Measurements from ENCODE around the gene SENP8.
"Not testable (repeated sequence)": the region's sequence is repeated elsewhere in the genome, so short reads cannot be mapped to it uniquely, and the experiment has no call there.

Gene SENP8

DNA sequence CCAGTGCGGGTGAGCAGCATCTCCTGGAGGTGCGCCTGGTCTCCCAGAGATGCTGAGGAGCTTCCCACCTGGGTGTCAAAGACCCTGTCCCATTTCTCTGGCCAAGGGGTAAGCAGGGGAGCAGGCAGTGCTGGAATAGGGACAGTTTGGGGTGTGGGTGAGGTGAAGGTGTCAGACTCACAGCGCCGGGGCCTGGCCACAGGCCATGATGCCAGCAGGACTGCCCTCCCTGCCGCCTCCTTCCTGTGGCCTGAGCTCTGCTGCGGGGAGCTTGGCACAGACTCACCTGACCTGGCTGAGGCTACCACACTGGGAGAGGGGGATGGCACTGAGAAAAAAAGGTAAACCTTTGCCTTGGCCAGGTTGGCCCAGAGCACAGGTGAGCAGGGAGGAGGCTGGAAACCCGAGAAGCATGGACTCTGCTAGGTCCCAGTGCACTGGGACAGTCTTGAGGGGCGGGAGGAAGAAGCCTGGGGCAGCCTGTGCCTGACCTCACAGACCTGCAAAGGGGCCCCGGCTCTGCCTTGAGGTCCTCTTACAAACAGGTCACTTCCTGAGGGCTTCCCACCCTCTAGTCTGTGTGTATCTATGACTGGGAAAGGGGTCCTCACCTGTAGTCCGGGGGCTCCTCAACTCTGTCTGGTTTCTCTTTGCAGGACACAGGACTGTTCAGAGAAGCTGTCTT lies 51.2 kb downstream of the SENP8 start:
- Histone ChIP-seq H3K9me3 (ENCODE audit: control insufficient read depth, low read length) (no peaks in the 10 kb centered on the region), H3K27ac (ENCODE audit: low read depth, low read length, severe bottlenecking) (no peak overlapping the region), H3K4me3 (ENCODE audit: extremely low read depth, insufficient read depth, low read length, poor library complexity, severe bottlenecking) (no peak overlapping the region), H3K36me3 (ENCODE audit: control insufficient read depth, insufficient read depth, low read length) (no peaks in the 10 kb centered on the region), H3K4me1 (ENCODE audit: control insufficient read depth, insufficient read depth, low read length, poor library complexity, severe bottlenecking) (peaks cover 4% of the 10 kb centered on the region)
- 93% methylated on average over 8 to 10 of the region's 10 CpGs for WGBS, 2 experiments (ENCODE audit: insufficient coverage in 2 of 2)

DNA sequence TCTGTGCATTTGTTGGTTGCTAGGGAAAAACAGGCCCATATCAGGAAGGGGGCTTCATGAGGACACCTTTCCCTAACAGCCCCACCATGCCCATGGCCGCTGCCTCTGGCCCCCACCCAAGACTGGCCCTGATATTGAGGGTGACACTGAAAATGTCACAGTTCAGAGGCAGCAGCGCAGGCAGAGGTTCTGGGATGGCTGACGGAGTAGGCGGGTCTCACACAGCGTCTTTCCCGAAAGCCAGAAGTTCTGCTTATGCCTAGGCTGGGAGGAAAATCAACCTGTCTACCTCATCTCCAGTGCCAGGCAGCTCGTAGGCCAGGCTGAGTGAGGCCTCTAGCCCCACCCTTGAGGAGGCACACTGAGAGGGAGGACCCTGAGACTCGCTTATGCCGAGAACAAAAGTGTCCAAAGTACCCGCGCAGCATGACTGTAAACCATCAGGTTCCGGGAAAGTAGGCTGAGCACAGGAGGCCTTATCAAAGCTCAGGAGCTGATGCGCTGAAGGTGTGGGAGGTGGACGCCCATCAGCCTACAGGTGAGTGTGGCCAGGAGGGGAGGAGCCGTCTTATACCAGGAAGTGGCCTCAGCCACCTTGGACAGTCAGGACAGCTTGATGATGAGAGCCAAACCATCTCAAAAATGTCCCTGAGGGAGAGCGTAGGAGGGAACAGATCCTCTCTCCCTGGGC lies 51.9 kb downstream of the SENP8 start:
- Histone ChIP-seq H3K9me3 (ENCODE audit: control insufficient read depth, low read length) (no peaks in the 10 kb centered on the region), H3K4me3 (ENCODE audit: extremely low read depth, insufficient read depth, low read length, poor library complexity, severe bottlenecking) (no peak overlapping the region), H3K27ac (ENCODE audit: low read depth, low read length, severe bottlenecking) (no peak overlapping the region), H3K4me1 (ENCODE audit: control insufficient read depth, insufficient read depth, low read length, poor library complexity, severe bottlenecking) (peaks cover 4% of the 10 kb centered on the region), H3K36me3 (ENCODE audit: control insufficient read depth, insufficient read depth, low read length) (no peaks in the 10 kb centered on the region)
- 94% methylated on average over 14 to 16 of the region's 16 CpGs for WGBS, 2 experiments (ENCODE audit: insufficient coverage in 2 of 2)

DNA sequence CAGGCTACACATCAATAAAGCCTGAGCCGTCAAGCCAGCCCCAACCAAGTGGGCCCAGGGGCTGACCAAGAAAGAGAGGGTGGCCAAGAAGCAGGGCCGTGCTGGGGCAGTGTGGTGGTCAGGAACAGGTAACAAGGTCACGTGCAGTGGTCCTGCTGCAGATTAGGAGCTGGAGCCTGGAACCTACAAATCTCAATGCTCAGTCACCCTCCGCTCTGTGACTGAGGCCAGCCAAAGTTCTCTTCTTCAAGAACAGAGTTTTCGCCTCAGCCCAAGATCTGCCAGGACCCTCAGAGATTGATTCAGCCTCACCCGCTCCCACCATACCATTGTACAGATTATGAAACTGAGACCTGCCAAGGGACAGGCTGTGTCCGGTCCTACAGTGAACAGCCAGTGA lies 52.5 kb downstream of the SENP8 start:
- WGBS, 2 experiments (ENCODE audit: insufficient coverage in 2 of 2) = 94% methylated on average over 6 to 7 of the region's 7 CpGs
- Histone ChIP-seq H3K4me3 (ENCODE audit: extremely low read depth, insufficient read depth, low read length, poor library complexity, severe bottlenecking) (no peak overlapping the region), H3K9me3 (ENCODE audit: control insufficient read depth, low read length) (no peaks in the 10 kb centered on the region), H3K4me1 (ENCODE audit: control insufficient read depth, insufficient read depth, low read length, poor library complexity, severe bottlenecking) (peaks cover 4% of the 10 kb centered on the region), H3K27ac (ENCODE audit: low read depth, low read length, severe bottlenecking) (no peak overlapping the region), H3K36me3 (ENCODE audit: control insufficient read depth, insufficient read depth, low read length) (no peaks in the 10 kb centered on the region)

DNA sequence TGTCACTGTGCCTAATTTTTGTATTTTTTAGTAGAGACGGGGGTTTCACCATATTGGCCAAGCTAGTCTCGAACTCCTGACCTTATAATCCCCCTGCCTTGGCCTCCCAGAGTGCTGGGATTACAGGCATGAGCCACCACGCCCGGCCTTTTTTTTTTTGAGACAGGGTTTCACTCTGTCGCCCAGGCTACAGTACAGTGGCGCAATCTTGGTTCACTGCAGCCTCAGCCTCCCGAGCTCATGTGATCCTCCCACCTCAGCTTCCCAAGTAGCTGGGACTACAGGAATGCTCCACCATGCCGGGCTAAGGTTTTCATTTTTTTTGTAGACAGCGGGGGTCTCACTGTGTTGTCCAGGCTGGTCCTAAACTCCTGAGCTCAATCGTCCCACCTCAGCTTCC lies 53.8 kb downstream of the SENP8 start:
- not testable (repeated sequence) for H3K4me1 ChIP-seq (ENCODE audit: control insufficient read depth, insufficient read depth, low read length, poor library complexity, severe bottlenecking); H3K27ac ChIP-seq (ENCODE audit: low read depth, low read length, severe bottlenecking); H3K9me3 ChIP-seq (ENCODE audit: control insufficient read depth, low read length); H3K36me3 ChIP-seq (ENCODE audit: control insufficient read depth, insufficient read depth, low read length); H3K4me3 ChIP-seq (ENCODE audit: extremely low read depth, insufficient read depth, low read length, poor library complexity, severe bottlenecking)
- WGBS, 2 experiments (ENCODE audit: insufficient coverage in 2 of 2) = 89 to 94% methylated on average over 9 of the region's 10 CpGs

DNA sequence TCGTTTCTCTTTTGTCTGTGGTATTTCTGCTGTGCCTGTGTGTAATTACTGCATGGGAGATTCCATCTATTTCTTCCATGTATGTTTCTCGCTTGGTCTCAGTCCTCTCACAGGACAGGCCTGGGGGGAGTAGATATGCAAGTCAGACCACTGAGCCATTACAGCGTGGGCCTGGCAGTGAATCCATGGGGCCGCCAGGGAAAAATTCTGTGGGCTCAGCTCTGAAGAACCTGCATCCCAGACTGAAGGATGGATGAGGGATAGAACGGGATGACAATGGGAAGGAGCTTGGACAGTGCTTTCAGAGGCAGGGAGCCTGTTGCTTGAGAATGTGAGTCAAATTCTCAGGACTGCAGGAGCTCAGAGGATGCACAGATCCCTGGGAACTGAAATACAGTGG lies 54.6 kb downstream of the SENP8 start:
- 55 to 89% methylated on average over 2 to 4 of the region's 5 CpGs for WGBS, 2 experiments (ENCODE audit: insufficient coverage in 2 of 2)

DNA sequence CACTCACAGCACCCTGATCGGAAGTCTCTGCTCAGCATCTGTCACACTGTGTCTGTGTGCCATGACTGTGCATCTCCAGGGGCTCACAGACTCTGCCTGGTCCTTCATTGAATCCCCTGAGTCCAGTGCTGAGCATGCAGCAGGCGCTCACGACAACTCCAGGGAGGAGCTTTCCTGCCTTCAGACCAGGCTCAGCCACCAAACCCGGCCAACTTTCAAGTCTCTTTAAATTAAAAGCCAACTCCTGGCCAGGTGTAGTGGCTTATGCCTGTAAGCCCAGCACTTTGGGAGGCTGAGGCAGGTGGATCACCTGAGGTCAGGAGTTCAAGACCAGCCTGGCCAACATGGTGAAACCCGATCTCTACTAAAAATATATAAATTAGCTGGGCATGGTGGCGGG lies 55.2 kb downstream of the SENP8 start:
- Histone ChIP-seq H3K4me3 (ENCODE audit: extremely low read depth, insufficient read depth, low read length, poor library complexity, severe bottlenecking) (no peak overlapping the region), H3K27ac (ENCODE audit: low read depth, low read length, severe bottlenecking) (no peak overlapping the region), H3K4me1 (ENCODE audit: control insufficient read depth, insufficient read depth, low read length, poor library complexity, severe bottlenecking) (no peaks in the 10 kb centered on the region), H3K36me3 (ENCODE audit: control insufficient read depth, insufficient read depth, low read length) (no peaks in the 10 kb centered on the region), H3K9me3 (ENCODE audit: control insufficient read depth, low read length) (no peaks in the 10 kb centered on the region)
- 85 to 90% methylated on average over 5 of the region's 6 CpGs for WGBS, 2 experiments (ENCODE audit: insufficient coverage in 2 of 2)

More for the DNA sequence above, 54.6 kb downstream of the SENP8 start:
- Histone ChIP-seq H3K36me3 (ENCODE audit: control insufficient read depth, insufficient read depth, low read length) (no peaks in the 10 kb centered on the region), H3K4me3 (ENCODE audit: extremely low read depth, insufficient read depth, low read length, poor library complexity, severe bottlenecking) (no peak overlapping the region), H3K27ac (ENCODE audit: low read depth, low read length, severe bottlenecking) (no peak overlapping the region), H3K9me3 (ENCODE audit: control insufficient read depth, low read length) (no peaks in the 10 kb centered on the region), H3K4me1 (ENCODE audit: control insufficient read depth, insufficient read depth, low read length, poor library complexity, severe bottlenecking) (peaks cover 4% of the 10 kb centered on the region)

DNA sequence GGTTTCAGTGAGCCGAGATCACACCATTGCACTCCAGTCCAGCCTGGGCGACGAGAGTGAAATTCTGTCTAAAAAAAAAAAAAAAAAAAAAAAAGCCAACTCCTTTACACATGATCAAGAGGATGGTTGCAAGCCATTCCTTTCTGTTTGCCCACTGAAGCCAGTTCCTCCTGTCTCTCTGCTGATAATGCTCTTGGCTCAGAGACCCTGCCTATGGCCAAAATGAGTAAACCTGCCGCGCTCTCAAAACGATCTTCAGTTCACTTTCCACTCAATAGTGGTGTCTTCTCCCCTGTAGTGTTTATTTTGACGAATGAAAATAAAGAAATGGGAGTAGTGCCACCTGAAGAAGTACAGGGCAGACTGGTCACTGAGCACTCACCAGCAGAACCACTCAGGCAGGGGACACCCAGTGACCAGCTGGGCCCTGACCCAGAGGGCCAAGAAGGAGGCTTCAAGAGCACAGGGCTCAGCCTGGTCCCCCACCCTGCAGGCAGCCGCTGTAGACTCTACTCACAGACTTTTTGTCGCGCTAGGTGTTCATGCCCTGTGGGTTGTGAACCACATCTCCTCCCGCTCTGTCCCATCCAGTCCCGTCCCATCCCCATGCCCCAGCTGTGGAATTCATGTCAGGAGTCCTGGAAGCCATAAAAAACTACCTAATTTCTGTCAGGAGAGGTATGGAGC lies 55.8 kb downstream of the SENP8 start:
- Histone ChIP-seq H3K9me3 (ENCODE audit: control insufficient read depth, low read length) (no peaks in the 10 kb centered on the region), H3K4me3 (ENCODE audit: extremely low read depth, insufficient read depth, low read length, poor library complexity, severe bottlenecking) (no peak overlapping the region), H3K27ac (ENCODE audit: low read depth, low read length, severe bottlenecking) (no peak overlapping the region), H3K4me1 (ENCODE audit: control insufficient read depth, insufficient read depth, low read length, poor library complexity, severe bottlenecking) (no peaks in the 10 kb centered on the region), H3K36me3 (ENCODE audit: control insufficient read depth, insufficient read depth, low read length) (no peaks in the 10 kb centered on the region)
- WGBS, 2 experiments (ENCODE audit: insufficient coverage in 2 of 2) = 90 to 96% methylated on average over 7 to 8 of the region's 12 CpGs

DNA sequence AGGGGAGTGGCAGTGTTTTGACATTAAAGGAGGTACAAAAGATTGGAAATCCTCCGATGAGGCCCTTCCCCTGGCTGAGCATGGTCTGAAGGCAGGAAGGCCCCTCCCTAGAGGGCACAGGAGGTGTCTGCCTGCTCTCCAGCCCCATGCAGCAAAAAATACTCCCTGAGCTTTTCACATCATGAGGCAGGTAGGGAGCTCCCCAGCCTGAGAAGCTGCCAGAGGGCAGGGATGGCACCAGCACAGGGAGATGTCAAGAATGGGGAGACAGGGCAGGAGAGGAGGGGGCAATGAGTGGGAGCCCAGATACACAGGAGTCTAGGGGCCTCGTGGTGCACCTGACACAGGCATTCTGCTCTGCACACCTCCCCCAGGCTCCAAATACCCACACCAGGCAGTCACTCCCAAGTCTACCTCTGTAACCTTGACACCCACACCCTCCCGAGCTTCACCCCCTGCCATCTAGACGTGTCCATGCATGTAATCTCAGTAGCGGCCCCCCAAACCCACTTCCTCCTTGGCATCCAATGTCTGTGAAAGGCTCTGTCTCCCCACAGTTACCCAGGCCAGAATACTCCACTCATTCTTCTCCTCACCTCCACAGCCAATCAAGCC lies 56.5 kb downstream of the SENP8 start:
- Histone ChIP-seq H3K4me3 (ENCODE audit: extremely low read depth, insufficient read depth, low read length, poor library complexity, severe bottlenecking) (no peak overlapping the region), H3K36me3 (ENCODE audit: control insufficient read depth, insufficient read depth, low read length) (no peaks in the 10 kb centered on the region), H3K9me3 (ENCODE audit: control insufficient read depth, low read length) (no peaks in the 10 kb centered on the region), H3K4me1 (ENCODE audit: control insufficient read depth, insufficient read depth, low read length, poor library complexity, severe bottlenecking) (no peaks in the 10 kb centered on the region), H3K27ac (ENCODE audit: low read depth, low read length, severe bottlenecking) (no peak overlapping the region)
- WGBS, 2 experiments (ENCODE audit: insufficient coverage in 2 of 2) = 79% methylated on average over 4 to 5 of the region's 5 CpGs

DNA sequence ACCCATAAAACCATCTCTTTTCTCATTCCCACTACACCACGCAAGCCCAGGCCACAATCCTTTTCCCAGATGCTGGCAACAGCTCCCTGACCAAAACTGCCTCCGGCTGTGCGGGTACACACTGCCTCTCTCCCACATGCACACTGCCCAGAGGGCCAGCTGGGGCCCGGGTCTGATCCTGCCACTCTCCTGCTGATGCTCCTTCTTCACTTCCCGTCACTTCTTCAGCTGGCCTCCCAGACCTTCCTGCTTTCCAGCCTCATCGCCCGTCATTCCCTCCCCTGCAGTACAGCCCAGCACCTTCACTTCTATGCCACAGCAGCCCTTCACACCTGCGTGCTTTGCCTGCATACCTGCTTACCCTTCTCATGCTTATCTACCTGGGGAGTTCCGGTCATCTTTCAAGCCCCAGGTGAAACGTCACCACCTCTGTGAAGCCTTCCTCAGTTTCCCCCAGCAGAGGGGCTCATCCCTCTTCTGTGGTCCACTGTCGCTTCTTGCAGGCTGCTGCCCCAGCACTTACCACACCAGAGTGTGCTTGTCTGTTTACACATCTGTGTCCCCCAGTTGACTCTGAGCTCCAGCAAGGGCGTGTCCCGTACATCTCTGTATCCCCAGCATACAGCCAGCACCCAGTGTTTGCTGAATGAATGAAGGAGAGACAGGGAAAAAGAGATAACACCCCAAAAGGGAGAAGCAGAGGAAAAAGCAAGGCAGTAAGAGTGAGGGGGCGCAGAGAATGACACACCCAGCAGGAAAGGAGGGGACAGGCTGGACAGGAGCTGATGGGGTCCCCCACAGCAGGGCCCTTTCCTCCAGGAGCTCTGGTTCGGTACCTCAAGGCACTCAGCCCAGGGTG lies 57.2 kb downstream of the SENP8 start:
- Histone ChIP-seq H3K4me3 (ENCODE audit: extremely low read depth, insufficient read depth, low read length, poor library complexity, severe bottlenecking) (no peak overlapping the region), H3K9me3 (ENCODE audit: control insufficient read depth, low read length) (no peaks in the 10 kb centered on the region), H3K36me3 (ENCODE audit: control insufficient read depth, insufficient read depth, low read length) (no peaks in the 10 kb centered on the region), H3K4me1 (ENCODE audit: control insufficient read depth, insufficient read depth, low read length, poor library complexity, severe bottlenecking) (peaks cover 7% of the 10 kb centered on the region), H3K27ac (ENCODE audit: low read depth, low read length, severe bottlenecking) (no peak overlapping the region)
- WGBS, 2 experiments (ENCODE audit: insufficient coverage in 2 of 2) = 86 to 92% methylated on average over 13 to 15 of the region's 15 CpGs

DNA sequence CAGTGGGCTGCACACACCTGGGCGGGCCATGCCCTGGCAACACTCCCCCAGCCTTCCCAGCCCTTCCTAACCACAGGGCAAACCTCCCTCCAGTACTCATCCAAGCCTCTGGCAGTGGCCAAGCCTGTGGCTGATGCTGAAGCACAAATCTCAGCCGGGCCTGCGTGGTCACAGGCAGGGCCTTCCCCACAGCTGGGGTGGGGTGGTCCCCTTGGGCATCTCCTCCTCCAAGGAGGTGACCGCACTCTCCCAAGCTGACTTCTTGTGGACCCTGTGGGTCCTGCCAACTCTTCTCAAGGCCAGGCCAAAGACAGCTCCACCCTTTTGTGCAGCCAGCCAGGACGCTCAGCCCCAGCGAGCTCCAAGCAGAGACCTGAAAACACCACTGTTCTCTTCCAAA lies 58.0 kb downstream of the SENP8 start:
- WGBS, 2 experiments (ENCODE audit: insufficient coverage in 2 of 2) = 86 to 97% methylated on average over 3 to 5 of the region's 6 CpGs
- Histone ChIP-seq H3K4me3 (ENCODE audit: extremely low read depth, insufficient read depth, low read length, poor library complexity, severe bottlenecking) (no peak overlapping the region), H3K27ac (ENCODE audit: low read depth, low read length, severe bottlenecking) (no peak overlapping the region), H3K36me3 (ENCODE audit: control insufficient read depth, insufficient read depth, low read length) (no peaks in the 10 kb centered on the region), H3K4me1 (ENCODE audit: control insufficient read depth, insufficient read depth, low read length, poor library complexity, severe bottlenecking) (peaks cover 10% of the 10 kb centered on the region), H3K9me3 (ENCODE audit: control insufficient read depth, low read length) (no peaks in the 10 kb centered on the region)
